ENCODE data around the gene FAM222A.

FAM222A gene

DNA sequence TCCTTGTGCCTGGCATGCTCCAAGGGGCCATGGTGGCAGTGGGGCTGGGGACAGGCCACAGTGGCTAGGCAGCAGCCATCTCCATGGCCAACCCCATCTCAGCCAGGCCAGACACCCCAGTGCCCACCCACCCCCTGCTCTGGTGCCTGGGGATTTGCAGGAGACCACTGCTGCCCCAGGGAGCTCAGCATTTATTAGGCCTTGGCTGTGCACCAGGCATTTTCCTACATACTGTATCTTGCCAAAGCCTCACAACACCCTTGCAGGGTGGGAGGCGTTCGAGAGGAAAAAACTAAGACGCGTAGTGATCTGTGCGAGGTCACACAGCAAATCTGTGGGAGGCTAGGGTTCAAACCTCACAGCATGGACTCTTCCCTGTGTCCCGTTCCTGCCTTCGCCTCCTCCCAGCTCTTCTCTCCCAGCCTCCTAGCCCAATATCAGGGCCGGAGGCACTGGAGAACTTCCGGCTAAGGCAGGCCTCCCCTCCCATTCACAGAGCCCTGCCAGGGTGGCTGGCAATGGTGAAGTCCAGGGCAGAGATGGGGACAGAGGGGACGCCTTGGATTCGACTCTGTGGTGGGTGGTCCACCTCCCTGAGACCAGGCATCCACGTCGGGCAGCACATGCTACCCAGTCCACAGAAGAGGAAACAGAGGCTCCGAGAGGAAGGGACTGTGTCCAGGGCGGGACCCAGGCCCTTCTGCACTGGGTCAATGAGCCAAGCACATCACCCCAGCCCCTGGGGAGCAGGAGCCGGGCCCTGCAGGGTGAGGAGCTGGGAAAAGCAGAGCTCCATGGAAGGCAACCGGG lies 57.4 kb downstream of the FAM222A start:
- H3K4me3 ChIP-seq (ENCODE audit: low read length) = no peak overlapping the region
- no peak overlapping the region; the same call in 1 of the 2 replicates for H3K4me2 ChIP-seq (ENCODE audit: low read length)
- peaks cover 19% of the 10 kb centered on the region for H3K4me1 ChIP-seq (ENCODE audit: low read length)
- no peak overlapping the region for H3K27ac ChIP-seq (ENCODE audit: low read length)
- H3K9me3 ChIP-seq (ENCODE audit: insufficient read depth, low read length) = no peaks in the 10 kb centered on the region
- H4K20me1 ChIP-seq (ENCODE audit: insufficient read depth, low read length) = no peaks in the 10 kb centered on the region
- no peak overlapping the region for H2AFZ ChIP-seq (ENCODE audit: low read depth, low read length)
- no peak overlapping the region for H3K9ac ChIP-seq (ENCODE audit: low read length)
- H3K27me3 ChIP-seq (ENCODE audit: low read depth, low read length) = no peaks in the 10 kb centered on the region
- TF ChIP-seq, protein P1, sequence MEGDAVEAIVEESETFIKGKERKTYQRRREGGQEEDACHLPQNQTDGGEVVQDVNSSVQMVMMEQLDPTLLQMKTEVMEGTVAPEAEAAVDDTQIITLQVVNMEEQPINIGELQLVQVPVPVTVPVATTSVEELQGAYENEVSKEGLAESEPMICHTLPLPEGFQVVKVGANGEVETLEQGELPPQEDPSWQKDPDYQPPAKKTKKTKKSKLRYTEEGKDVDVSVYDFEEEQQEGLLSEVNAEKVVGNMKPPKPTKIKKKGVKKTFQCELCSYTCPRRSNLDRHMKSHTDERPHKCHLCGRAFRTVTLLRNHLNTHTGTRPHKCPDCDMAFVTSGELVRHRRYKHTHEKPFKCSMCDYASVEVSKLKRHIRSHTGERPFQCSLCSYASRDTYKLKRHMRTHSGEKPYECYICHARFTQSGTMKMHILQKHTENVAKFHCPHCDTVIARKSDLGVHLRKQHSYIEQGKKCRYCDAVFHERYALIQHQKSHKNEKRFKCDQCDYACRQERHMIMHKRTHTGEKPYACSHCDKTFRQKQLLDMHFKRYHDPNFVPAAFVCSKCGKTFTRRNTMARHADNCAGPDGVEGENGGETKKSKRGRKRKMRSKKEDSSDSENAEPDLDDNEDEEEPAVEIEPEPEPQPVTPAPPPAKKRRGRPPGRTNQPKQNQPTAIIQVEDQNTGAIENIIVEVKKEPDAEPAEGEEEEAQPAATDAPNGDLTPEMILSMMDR (IDR thresholded peaks at IDR 0.05; ENCODE audit: low read depth, low read length) = no peak
- no peak for TF ChIP-seq EZH2phosphoT487 (IDR thresholded peaks at IDR 0.05; ENCODE audit: low read depth)
- peaks cover 17% of the 10 kb centered on the region for H3K79me2 ChIP-seq (ENCODE audit: low read length)
- H3K36me3 ChIP-seq (replicated peaks; ENCODE audit: low read depth, low read length) = no peaks in the 10 kb centered on the region

DNA sequence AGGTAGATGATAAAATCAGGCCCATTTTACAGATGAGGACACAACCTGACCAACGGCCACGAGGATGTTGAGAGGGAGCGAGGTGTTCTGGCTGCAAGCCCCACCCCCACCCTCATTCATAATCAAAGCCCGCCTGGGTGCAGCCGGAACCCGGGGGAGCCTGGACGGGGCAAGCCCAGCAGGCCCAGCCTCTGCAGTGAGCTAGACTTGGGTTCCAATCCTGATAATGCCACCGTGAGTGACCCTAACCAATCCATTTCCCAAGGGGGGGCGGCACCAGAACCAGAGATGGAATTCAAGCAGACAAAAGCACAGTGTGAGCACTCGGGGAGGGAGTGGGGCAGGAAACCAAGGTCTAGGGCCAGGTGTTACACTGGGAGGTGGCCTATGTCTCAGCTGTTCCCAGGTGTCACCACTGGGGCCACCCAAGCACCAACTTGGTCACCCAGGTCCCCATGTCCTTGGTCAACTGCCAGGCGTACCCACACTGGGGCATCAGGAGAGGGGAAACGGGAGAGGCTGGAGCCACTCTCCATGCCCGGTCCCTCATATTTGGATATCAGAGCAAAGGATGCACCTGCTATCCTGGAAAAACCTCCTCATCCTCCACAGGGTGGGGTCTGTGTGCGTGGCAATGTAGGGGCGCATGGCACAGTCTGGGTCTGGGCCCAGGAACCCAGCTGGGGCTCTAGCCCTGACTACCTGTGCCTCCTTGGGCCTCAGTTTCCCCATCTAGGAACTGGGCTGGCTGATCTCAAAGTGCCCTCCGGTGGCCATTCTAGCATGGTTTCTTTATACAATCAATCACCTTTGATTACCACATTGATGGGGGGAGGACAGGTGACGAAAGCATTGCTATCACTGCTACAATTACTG lies 58.4 kb downstream of the FAM222A start:
- no peaks in the 10 kb centered on the region for H4K20me1 ChIP-seq (ENCODE audit: insufficient read depth, low read length)
- H3K79me2 ChIP-seq (ENCODE audit: low read length) = peaks cover 17% of the 10 kb centered on the region
- H3K4me2 ChIP-seq (ENCODE audit: low read length) = peak overlapping the region; percentile 83
- peak overlapping the region; percentile 84 for H3K4me3 ChIP-seq (ENCODE audit: low read length)
- H3K4me1 ChIP-seq (ENCODE audit: low read length) = peaks cover 19% of the 10 kb centered on the region
- H3K27ac ChIP-seq (ENCODE audit: low read length) = no peak overlapping the region
- no peak overlapping the region for H2AFZ ChIP-seq (ENCODE audit: low read depth, low read length)
- peak overlapping the region; percentile 45; the same call in 1 of the 2 replicates for H3K9ac ChIP-seq (ENCODE audit: low read length)
- no peaks in the 10 kb centered on the region for H3K9me3 ChIP-seq (ENCODE audit: insufficient read depth, low read length)
- H3K36me3 ChIP-seq (replicated peaks; ENCODE audit: low read depth, low read length) = no peaks in the 10 kb centered on the region
- no peak for TF ChIP-seq EZH2phosphoT487 (IDR thresholded peaks at IDR 0.05; ENCODE audit: low read depth)
- TF ChIP-seq, protein P1 (IDR thresholded peaks at IDR 0.05; ENCODE audit: low read depth, low read length) = peak; percentile 45
- H3K27me3 ChIP-seq (ENCODE audit: low read depth, low read length) = no peaks in the 10 kb centered on the region

DNA sequence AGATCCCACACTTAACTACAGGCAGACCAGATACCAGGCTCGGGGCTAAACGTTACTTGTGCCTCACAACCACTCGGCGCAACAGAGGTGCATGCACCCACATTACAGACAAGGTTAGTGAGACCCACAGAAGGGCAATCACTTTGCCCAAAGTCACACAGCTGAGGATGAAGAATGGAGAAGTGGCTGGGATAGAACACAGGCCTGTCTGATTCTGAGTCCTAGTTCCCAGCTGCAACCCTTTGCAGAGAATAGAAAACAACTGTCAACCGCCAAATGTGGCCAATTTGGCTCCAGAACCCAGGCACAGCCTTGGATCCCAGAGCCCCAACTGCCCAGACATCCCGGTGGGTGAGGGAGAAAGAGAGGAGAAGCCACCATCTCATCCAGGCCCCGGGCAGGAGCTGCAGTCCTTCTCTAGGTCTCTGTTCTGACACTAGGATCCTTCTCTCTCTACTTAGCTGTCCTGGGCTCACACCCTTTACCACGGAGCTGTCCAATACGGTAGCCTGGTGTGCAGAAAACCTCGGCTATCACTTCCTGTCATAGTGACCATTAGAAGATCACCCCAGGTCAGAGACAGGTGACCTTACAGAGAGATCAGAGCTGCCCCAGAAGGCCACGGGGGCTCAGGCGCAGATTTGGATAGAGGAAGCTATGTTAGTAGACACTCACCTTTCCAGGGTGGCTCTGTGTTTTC lies 59.1 kb downstream of the FAM222A start:
- TF ChIP-seq EZH2phosphoT487 (IDR thresholded peaks at IDR 0.05; ENCODE audit: low read depth) = no peak
- TF ChIP-seq, protein P1 (IDR thresholded peaks at IDR 0.05; ENCODE audit: low read depth, low read length) = no peak
- Histone ChIP-seq H3K27ac (ENCODE audit: low read length) (no peak overlapping the region), H2AFZ (ENCODE audit: low read depth, low read length) (peak overlapping the region; percentile 51), H3K4me3 (ENCODE audit: low read length) (peak overlapping the region; percentile 84), H3K4me2 (ENCODE audit: low read length) (peak overlapping the region; percentile 83), H3K79me2 (ENCODE audit: low read length) (peaks cover 17% of the 10 kb centered on the region), H3K9me3 (ENCODE audit: insufficient read depth, low read length) (no peaks in the 10 kb centered on the region), H3K27me3 (ENCODE audit: low read depth, low read length) (no peaks in the 10 kb centered on the region), H3K4me1 (ENCODE audit: low read length) (peaks cover 26% of the 10 kb centered on the region), H3K36me3 (replicated peaks; ENCODE audit: low read depth, low read length) (no peaks in the 10 kb centered on the region), H3K9ac (ENCODE audit: low read length) (peak overlapping the region; percentile 45; the same call in 1 of the 2 replicates), H4K20me1 (ENCODE audit: insufficient read depth, low read length) (no peaks in the 10 kb centered on the region)

Data from OCI-LY3 (cell line).